Keratinocyte (primary cell): ENCODE results near the gene MYT1. TPM values are rescaled to one million over a fixed set of nuclear protein-coding genes. Genes with fewer than 3 reads are reported as not detected.
"Not testable (repeated sequence)": the region's sequence is repeated elsewhere in the genome, so short reads cannot be mapped to it uniquely, and the experiment has no call there.

Experiments used
- DNase-seq: peaks from one replicate; pipeline ENCODE4 v3.0.0-alpha.2; 2011; ENCODE audit warnings: low read depth, missing footprints, low spot score
- FAIRE-seq: peaks from 2 replicates; lab custom pipeline; 2011; peaks lifted over from hg19 to GRCh38; lab: Jason Lieb, UNC
- H2AFZ ChIP-seq: 2 replicates; pipeline ENCODE4 v1.6.0; 2012; ENCODE audit warnings: low read length, control low read depth, inconsistent platforms; ENCODE audit not compliant: control insufficient read depth
- H3K27ac ChIP-seq: 2 replicates; pipeline ENCODE4 v1.5.1; 2011; ENCODE audit warnings: low read length; ENCODE audit not compliant: control insufficient read depth, insufficient read depth
- H3K27me3 ChIP-seq: 3 replicates; pipeline ENCODE4 v1.6.0; 2011; ENCODE audit warnings: low read length; ENCODE audit not compliant: control insufficient read depth, insufficient read depth; ENCODE audit errors: extremely low read depth
- H3K36me3 ChIP-seq, 2 experiments: 2 replicates in 1 of 2; 3 replicates in 1 of 2; pipeline ENCODE4 v1.5.1; 2011; ENCODE audit warnings: low read length in 2 of 2, mild to moderate bottlenecking in 1 of 2; ENCODE audit not compliant: control insufficient read depth in 2 of 2, insufficient read depth in 2 of 2; ENCODE audit errors: extremely low read depth in 1 of 2
- H3K4me1 ChIP-seq: 3 replicates; pipeline ENCODE4 v1.5.1; 2011; ENCODE audit warnings: low read length; ENCODE audit not compliant: control insufficient read depth, insufficient read depth; ENCODE audit errors: extremely low read depth
- H3K4me2 ChIP-seq: 3 replicates; pipeline ENCODE4 v1.6.0; 2011; ENCODE audit warnings: low read depth, low read length; ENCODE audit not compliant: control insufficient read depth, insufficient read depth; ENCODE audit errors: extremely low read depth
- H3K4me3 ChIP-seq, 3 experiments: fragments of 200-600 bp in 1 of 3; sonication (generic) in 1 of 3; 2 replicates in 2 of 3; 3 replicates in 1 of 3; pipeline ENCODE4 v1.5.1; 2011 to 2016; ENCODE audit warnings: low read length in 3 of 3, mild to moderate bottlenecking in 3 of 3, control low read depth in 2 of 3, inconsistent platforms in 1 of 3, low read depth in 1 of 3, mixed read lengths in 1 of 3, mixed run types in 1 of 3, moderate library complexity in 1 of 3; ENCODE audit not compliant: control insufficient read depth in 2 of 3, insufficient read depth in 2 of 3; ENCODE audit errors: extremely low read depth in 1 of 3
- H3K79me2 ChIP-seq: 2 replicates; pipeline ENCODE4 v1.6.0; 2012; ENCODE audit warnings: low read length; ENCODE audit not compliant: control insufficient read depth, insufficient read depth
- H3K9ac ChIP-seq: 3 replicates; pipeline ENCODE4 v1.6.0; 2011; ENCODE audit warnings: low read length; ENCODE audit not compliant: control insufficient read depth, insufficient read depth; ENCODE audit errors: extremely low read depth
- H3K9me1 ChIP-seq: 3 replicates; pipeline ENCODE4 v1.6.0; 2011; ENCODE audit warnings: low read length; ENCODE audit not compliant: control insufficient read depth, insufficient read depth; ENCODE audit errors: extremely low read depth
- H3K9me3 ChIP-seq: 2 replicates; pipeline ENCODE4 v1.5.1; 2012; ENCODE audit warnings: low read depth, low read length; ENCODE audit not compliant: control insufficient read depth
- H4K20me1 ChIP-seq: 3 replicates; pipeline ENCODE4 v1.6.0; 2011; ENCODE audit warnings: low read length; ENCODE audit not compliant: control insufficient read depth, insufficient read depth; ENCODE audit errors: extremely low read depth
- CTCF ChIP-seq, 3 experiments: IDR thresholded peaks in 1 of 3; conservative IDR thresholded peaks in 1 of 3; optimal IDR thresholded peaks in 1 of 3; 2 replicates in 2 of 3; 3 replicates in 1 of 3; pipeline versions ENCODE3 to v1.5.1; 2011; ENCODE audit warnings: low read length in 3 of 3, mild to moderate bottlenecking in 3 of 3, moderate library complexity in 2 of 3, control low read depth in 1 of 3, inconsistent platforms in 1 of 3; ENCODE audit not compliant: insufficient read depth in 2 of 3; ENCODE audit errors: extremely low read depth in 1 of 3
- EZH2 ChIP-seq: IDR thresholded peaks from one replicate; pipeline ENCODE4 v1.6.1; 2012; ENCODE audit warnings: inconsistent platforms, mild to moderate bottlenecking, low read length, moderate library complexity
- dilution Hi-C: fragments of 300-500 bp; cut with MboI; formaldehyde crosslinking; loops from one replicate; pipeline ENCODE4 v1.7.0; 2020; ENCODE audit warnings: low sequenced_read_pairs; ENCODE audit not compliant: extremely low pct_ligation_motif_present
- polyA plus RNA-seq, 5 experiments: library from polyadenylated mRNA; depleted of rRNA in 3 of 5; stranded (reverse) in 3 of 5; stranded (forward) in 1 of 5; unstranded in 1 of 5; fragments of >200 nt; gene quantifications; 1 replicate in 1 of 5; 2 replicates in 3 of 5; 3 replicates in 1 of 5; pipeline versions ENCODE4 v1.2.1 to v1.2.3, GENCODE V29; 2011 to 2012; ENCODE audit warnings: missing spikeins in 2 of 5, low read depth in 1 of 5, low replicate concordance in 1 of 5

Gene MYT1
- polyA plus RNA-seq, 1 donor (not counting 4 experiments of a cell fraction or from before 2014, with no cell fraction given), result not detected

GRCh38 chr20:64177384-64177783 is 13.1 kb downstream of the MYT1 start:
- H3K27ac ChIP-seq, result no peak overlapping the region
- no peaks in the 10 kb centered on the region for H3K79me2 ChIP-seq
- FAIRE-seq, result no peak
- H2AFZ ChIP-seq, result no peak overlapping the region
- H3K9me3 ChIP-seq, result peaks cover 2% of the 10 kb centered on the region
- H3K27me3 ChIP-seq, result peaks cover 6% of the 10 kb centered on the region
- DNase-seq, result no peak
- no peak overlapping the region for H3K4me2 ChIP-seq
- no peaks in the 10 kb centered on the region for H4K20me1 ChIP-seq
- dilution Hi-C loops, result no loop called here
- no peaks in the 10 kb centered on the region for H3K4me1 ChIP-seq
- H3K36me3 ChIP-seq, result no peaks in the 10 kb centered on the region
- no peaks in the 10 kb centered on the region for H3K9me1 ChIP-seq
- no peak overlapping the region for H3K9ac ChIP-seq
- TF ChIP-seq EZH2 (no peak), CTCF (optimal IDR thresholded peaks at IDR 0.05 in 1 of 3, IDR thresholded peaks at IDR 0.05 in 1 of 3, conservative IDR thresholded peaks at IDR 0.05 in 1 of 3; ENCODE audit: extremely low read depth in 1 of 3, insufficient read depth in 2 of 3, low read length in 3 of 3) (no peak)
- no peak overlapping the region for H3K4me3 ChIP-seq

GRCh38 chr20:64177787-64178186 is 13.5 kb downstream of the MYT1 start:
- no peaks in the 10 kb centered on the region for H4K20me1 ChIP-seq
- H3K27me3 ChIP-seq, result peaks cover 6% of the 10 kb centered on the region
- no peaks in the 10 kb centered on the region for H3K9me1 ChIP-seq
- H3K4me3 ChIP-seq, result no peak overlapping the region
- H3K36me3 ChIP-seq, result no peaks in the 10 kb centered on the region
- no peak overlapping the region for H3K27ac ChIP-seq
- DNase-seq (no peak), FAIRE-seq (no peak)
- TF ChIP-seq EZH2, result no peak
- TF ChIP-seq CTCF (optimal IDR thresholded peaks at IDR 0.05 in 1 of 3, IDR thresholded peaks at IDR 0.05 in 1 of 3, conservative IDR thresholded peaks at IDR 0.05 in 1 of 3; ENCODE audit: extremely low read depth in 1 of 3, insufficient read depth in 2 of 3, low read length in 3 of 3), result no peak
- dilution Hi-C loops, result no loop called here
- no peaks in the 10 kb centered on the region for H3K4me1 ChIP-seq
- peaks cover 2% of the 10 kb centered on the region for H3K9me3 ChIP-seq
- H3K79me2 ChIP-seq, result no peaks in the 10 kb centered on the region
- H2AFZ ChIP-seq, result no peak overlapping the region
- H3K9ac ChIP-seq, result no peak overlapping the region
- no peak overlapping the region for H3K4me2 ChIP-seq

- H3K9me1 ChIP-seq, H3K4me1 ChIP-seq, H2AFZ ChIP-seq, H3K36me3 ChIP-seq, H4K20me1 ChIP-seq, H3K27me3 ChIP-seq, H3K4me3 ChIP-seq, H3K4me2 ChIP-seq, H3K79me2 ChIP-seq, H3K9ac ChIP-seq, H3K9me3 ChIP-seq, dilution Hi-C loops, H3K27ac ChIP-seq, DNase-seq, FAIRE-seq: not testable (repeated sequence)
Observed at GRCh38 chr20:64178925-64179324, 14.7 kb downstream of the MYT1 start.
